K562 (cell line): ENCODE results near the gene LNPEP. TPM values are rescaled to one million over a fixed set of nuclear protein-coding genes. Genes with fewer than 3 reads are reported as not detected.

Experiments
- BRCA1 ChIP-seq, 2 experiments: fragments of 450-650 bp in 1 of 2; sonication (generic) in 1 of 2; formaldehyde crosslinking in 1 of 2; IDR thresholded peaks; 2 replicates each; pipeline versions ENCODE4 v1.5.0 to v1.6.1; 2017 to 2020; ENCODE audit warnings: mild to moderate bottlenecking in 1 of 2, missing genetic modification reagents in 1 of 2
- CBFA2T3 ChIP-seq: fragments of 450-650 bp; IDR thresholded peaks from 2 replicates; pipeline ENCODE4 v1.6.1; 2017
- NCOR1 ChIP-seq: fragments of 450-650 bp; IDR thresholded peaks from 2 replicates; pipeline ENCODE4 v1.6.1; 2016; ENCODE audit warnings: mild to moderate bottlenecking, moderate library complexity
- NFYB ChIP-seq: IDR thresholded peaks from 2 replicates; pipeline ENCODE4 v1.6.1; 2011; ENCODE audit warnings: mild to moderate bottlenecking, moderate library complexity; ENCODE audit not compliant: insufficient read length; ENCODE audit errors: extremely low read depth
- PHF21A ChIP-seq: fragments of 450-650 bp; IDR thresholded peaks from 2 replicates; pipeline ENCODE4 v1.6.1; 2017; ENCODE audit warnings: low read depth, borderline replicate concordance
- SOX6 ChIP-seq: fragments of 450-650 bp; IDR thresholded peaks from 2 replicates; pipeline ENCODE4 v1.6.1; 2014; ENCODE audit warnings: mild to moderate bottlenecking
- STAT5B ChIP-seq: fragments of 250-450 bp; sonication (Bioruptor Pico); IDR thresholded peaks from 2 replicates; pipeline ENCODE4 v1.8.0; 2021; ENCODE audit warnings: mild to moderate bottlenecking, inconsistent platforms
- TEAD1 ChIP-seq, 2 experiments: fragments of 450-650 bp in 1 of 2; sonication (generic) in 1 of 2; formaldehyde crosslinking; IDR thresholded peaks; 2 replicates each; pipeline versions ENCODE4 v1.4.0 to v1.8.0; 2020 to 2022; ENCODE audit warnings: mild to moderate bottlenecking in 2 of 2, missing genetic modification reagents in 1 of 2
- TEAD4 ChIP-seq, 2 experiments: sonication (generic) in 1 of 2; formaldehyde crosslinking in 1 of 2; IDR thresholded peaks; 2 replicates each; pipeline versions ENCODE4 v1.6.1 to v1.8.0; 2012 to 2022; ENCODE audit warnings: borderline replicate concordance in 1 of 2, inconsistent platforms in 1 of 2, low read length in 1 of 2, mild to moderate bottlenecking in 1 of 2, missing genetic modification reagents in 1 of 2
- TRIM24 ChIP-seq, 2 experiments: fragments of 450-650 bp; IDR thresholded peaks; 2 replicates each; pipeline ENCODE4 v1.6.1; 2016
- ZKSCAN1 ChIP-seq: fragments of 150-350 bp; IDR thresholded peaks from 2 replicates; pipeline ENCODE4 v1.6.1; 2016; ENCODE audit warnings: low read depth, low read length
- polyA plus RNA-seq, 8 experiments: library from polyadenylated mRNA; depleted of rRNA in 4 of 8; stranded (reverse) in 5 of 8; unstranded in 3 of 8; fragments of >200 nt; fragmentation: Nextera tagmentation in 2 of 8; fragmentation: Illumina TruSeq in 1 of 8; extraction: Ambion mirVana in 2 of 8; extraction: Trizol in 1 of 8; gene quantifications; 2 replicates each; pipeline versions ENCODE4 v1.2.1 to v1.2.3, GENCODE V29; 2011 to 2014; ENCODE audit warnings: inconsistent platforms in 1 of 8, missing spikeins in 1 of 8
- total RNA-seq, 7 experiments: library from RNA; depleted of rRNA in 6 of 7; stranded (reverse); fragments of >200 nt in 6 of 7; fragmentation: Illumina TruSeq in 2 of 7; extraction: Trizol in 2 of 7; gene quantifications; 2 replicates each; pipeline versions ENCODE4 v1.2.1 to v1.2.3, GENCODE V29; 2011 to 2021; ENCODE audit warnings: low replicate concordance in 1 of 7
- TF ChIP-seq, protein P1 (sequence below): fragments of 250-450 bp; sonication (Bioruptor Pico); IDR thresholded peaks from 2 replicates; pipeline ENCODE4 v1.8.0; 2022; ENCODE audit warnings: inconsistent platforms
- TF ChIP-seq, protein P2 (sequence below): fragments of 150-350 bp; conservative IDR thresholded peaks from 2 replicates; pipeline ENCODE4 v1.6.1; 2014; ENCODE audit warnings: low read length
- TF ChIP-seq, protein P3 (sequence below), 2 experiments: IDR thresholded peaks; 2 replicates each; pipeline ENCODE4 v1.6.1; 2012; ENCODE audit warnings: improper control_type of control experiment in 2 of 2, low read depth in 2 of 2, low read length in 2 of 2, borderline replicate concordance in 1 of 2
- TF ChIP-seq, protein P4 (sequence below): fragments of 450-650 bp; formaldehyde crosslinking; IDR thresholded peaks from 2 replicates; pipeline ENCODE4 v1.4.0; 2020; ENCODE audit warnings: mild to moderate bottlenecking
- TF ChIP-seq, protein P5 (sequence below), 2 experiments: fragments of 450-650 bp; IDR thresholded peaks; 2 replicates each; pipeline ENCODE4 v1.6.1; 2016

The LNPEP gene
- total and polyA plus RNA-seq, 9 of the 15 experiments (the other 6 are each of a cell fraction or from before 2014, with no cell fraction given) = 2.6 to 27.9 (median 11.2) TPM

DNA sequence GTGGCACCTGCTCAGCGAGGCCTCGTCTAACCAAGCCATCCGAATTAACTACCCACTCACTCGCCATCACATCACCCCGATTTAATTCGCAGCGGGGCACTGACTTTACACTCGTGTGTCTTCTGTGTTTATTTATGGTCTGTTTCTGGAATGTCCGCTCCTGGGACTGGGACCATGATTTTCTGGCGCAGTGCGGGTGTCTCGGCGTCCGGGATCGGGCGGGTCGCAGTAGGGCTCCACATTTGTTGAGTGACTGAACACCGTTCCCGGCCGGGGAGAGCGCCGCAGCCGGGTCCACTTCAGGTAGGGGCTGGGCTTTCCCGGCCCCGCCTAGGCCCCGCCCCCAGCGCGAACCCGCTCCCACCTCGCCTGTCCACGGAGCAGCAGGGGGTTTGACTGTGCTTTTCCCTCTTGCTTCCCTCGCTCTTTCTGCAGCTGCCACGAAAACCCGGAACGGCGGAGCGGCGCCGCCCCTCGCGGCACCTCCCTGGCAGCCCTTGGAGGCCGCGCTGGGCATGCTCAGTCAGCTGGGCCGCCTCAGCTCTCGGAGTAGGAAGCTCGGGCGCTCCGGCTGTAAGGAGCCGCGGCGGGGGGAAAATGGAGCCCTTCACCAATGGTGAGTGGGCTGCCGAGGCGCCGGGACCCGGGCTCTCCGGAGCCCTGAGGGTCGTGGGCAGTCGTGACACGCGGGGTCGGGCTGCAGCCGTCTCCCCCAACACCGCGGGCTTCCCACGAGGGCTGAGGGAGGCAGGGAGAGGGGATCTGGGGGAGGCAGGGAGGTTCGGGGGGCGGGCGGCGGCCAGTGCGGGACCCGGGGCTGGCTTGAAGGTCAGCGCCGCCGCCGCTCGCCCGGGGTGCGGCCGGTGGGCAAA, at the start of gene LNPEP (continued):
- TF ChIP-seq TEAD4 (IDR thresholded peaks at IDR 0.05; ENCODE audit: low read length) (no peak; the same call in 1 of the 2 replicates), TEAD4 (CRISPR knock-in tag; IDR thresholded peaks at IDR 0.05; ENCODE audit: borderline replicate concordance) (no peak), STAT5B (no peak), SOX6 (peak; percentile 50), TEAD1 (CRISPR knock-in tag; IDR thresholded peaks at IDR 0.05) (no peak), PHF21A (peak; percentile 47; the same call in 1 of the 2 replicates), CBFA2T3 (0 out of 2 replicates have a peak, but pooled peaks have one; percentile 26), NCOR1 (no peak), NFYB (no peak), TRIM24 (IDR thresholded peaks at IDR 0.05) (peak in 1 of 2 experiments; percentile 14; a peak in 1 of 4 replicates), ZKSCAN1 (no peak), BRCA1 (IDR thresholded peaks at IDR 0.05) (no peak), BRCA1 (CRISPR knock-in tag; IDR thresholded peaks at IDR 0.05) (no peak)
- TF ChIP-seq, protein P1, sequence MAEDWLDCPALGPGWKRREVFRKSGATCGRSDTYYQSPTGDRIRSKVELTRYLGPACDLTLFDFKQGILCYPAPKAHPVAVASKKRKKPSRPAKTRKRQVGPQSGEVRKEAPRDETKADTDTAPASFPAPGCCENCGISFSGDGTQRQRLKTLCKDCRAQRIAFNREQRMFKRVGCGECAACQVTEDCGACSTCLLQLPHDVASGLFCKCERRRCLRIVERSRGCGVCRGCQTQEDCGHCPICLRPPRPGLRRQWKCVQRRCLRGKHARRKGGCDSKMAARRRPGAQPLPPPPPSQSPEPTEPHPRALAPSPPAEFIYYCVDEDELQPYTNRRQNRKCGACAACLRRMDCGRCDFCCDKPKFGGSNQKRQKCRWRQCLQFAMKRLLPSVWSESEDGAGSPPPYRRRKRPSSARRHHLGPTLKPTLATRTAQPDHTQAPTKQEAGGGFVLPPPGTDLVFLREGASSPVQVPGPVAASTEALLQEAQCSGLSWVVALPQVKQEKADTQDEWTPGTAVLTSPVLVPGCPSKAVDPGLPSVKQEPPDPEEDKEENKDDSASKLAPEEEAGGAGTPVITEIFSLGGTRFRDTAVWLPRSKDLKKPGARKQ (CRISPR knock-in tag) = no peak
- TF ChIP-seq, protein P2, sequence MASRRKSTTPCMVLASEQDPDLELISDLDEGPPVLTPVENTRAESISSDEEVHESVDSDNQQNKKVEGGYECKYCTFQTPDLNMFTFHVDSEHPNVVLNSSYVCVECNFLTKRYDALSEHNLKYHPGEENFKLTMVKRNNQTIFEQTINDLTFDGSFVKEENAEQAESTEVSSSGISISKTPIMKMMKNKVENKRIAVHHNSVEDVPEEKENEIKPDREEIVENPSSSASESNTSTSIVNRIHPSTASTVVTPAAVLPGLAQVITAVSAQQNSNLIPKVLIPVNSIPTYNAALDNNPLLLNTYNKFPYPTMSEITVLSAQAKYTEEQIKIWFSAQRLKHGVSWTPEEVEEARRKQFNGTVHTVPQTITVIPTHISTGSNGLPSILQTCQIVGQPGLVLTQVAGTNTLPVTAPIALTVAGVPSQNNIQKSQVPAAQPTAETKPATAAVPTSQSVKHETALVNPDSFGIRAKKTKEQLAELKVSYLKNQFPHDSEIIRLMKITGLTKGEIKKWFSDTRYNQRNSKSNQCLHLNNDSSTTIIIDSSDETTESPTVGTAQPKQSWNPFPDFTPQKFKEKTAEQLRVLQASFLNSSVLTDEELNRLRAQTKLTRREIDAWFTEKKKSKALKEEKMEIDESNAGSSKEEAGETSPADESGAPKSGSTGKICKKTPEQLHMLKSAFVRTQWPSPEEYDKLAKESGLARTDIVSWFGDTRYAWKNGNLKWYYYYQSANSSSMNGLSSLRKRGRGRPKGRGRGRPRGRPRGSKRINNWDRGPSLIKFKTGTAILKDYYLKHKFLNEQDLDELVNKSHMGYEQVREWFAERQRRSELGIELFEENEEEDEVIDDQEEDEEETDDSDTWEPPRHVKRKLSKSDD = no peak
- TF ChIP-seq, protein P3, sequence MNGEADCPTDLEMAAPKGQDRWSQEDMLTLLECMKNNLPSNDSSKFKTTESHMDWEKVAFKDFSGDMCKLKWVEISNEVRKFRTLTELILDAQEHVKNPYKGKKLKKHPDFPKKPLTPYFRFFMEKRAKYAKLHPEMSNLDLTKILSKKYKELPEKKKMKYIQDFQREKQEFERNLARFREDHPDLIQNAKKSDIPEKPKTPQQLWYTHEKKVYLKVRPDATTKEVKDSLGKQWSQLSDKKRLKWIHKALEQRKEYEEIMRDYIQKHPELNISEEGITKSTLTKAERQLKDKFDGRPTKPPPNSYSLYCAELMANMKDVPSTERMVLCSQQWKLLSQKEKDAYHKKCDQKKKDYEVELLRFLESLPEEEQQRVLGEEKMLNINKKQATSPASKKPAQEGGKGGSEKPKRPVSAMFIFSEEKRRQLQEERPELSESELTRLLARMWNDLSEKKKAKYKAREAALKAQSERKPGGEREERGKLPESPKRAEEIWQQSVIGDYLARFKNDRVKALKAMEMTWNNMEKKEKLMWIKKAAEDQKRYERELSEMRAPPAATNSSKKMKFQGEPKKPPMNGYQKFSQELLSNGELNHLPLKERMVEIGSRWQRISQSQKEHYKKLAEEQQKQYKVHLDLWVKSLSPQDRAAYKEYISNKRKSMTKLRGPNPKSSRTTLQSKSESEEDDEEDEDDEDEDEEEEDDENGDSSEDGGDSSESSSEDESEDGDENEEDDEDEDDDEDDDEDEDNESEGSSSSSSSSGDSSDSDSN (IDR thresholded peaks at IDR 0.05; ENCODE audit: borderline replicate concordance in 1 of 2, low read depth in 2 of 2, low read length in 2 of 2) = peak in 1 of 2 experiments; percentile 70; a peak in 1 of 4 replicates
- TF ChIP-seq, protein P4, sequence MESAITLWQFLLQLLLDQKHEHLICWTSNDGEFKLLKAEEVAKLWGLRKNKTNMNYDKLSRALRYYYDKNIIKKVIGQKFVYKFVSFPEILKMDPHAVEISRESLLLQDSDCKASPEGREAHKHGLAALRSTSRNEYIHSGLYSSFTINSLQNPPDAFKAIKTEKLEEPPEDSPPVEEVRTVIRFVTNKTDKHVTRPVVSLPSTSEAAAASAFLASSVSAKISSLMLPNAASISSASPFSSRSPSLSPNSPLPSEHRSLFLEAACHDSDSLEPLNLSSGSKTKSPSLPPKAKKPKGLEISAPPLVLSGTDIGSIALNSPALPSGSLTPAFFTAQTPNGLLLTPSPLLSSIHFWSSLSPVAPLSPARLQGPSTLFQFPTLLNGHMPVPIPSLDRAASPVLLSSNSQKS (CRISPR knock-in tag) = no peak
- TF ChIP-seq, protein P5, sequence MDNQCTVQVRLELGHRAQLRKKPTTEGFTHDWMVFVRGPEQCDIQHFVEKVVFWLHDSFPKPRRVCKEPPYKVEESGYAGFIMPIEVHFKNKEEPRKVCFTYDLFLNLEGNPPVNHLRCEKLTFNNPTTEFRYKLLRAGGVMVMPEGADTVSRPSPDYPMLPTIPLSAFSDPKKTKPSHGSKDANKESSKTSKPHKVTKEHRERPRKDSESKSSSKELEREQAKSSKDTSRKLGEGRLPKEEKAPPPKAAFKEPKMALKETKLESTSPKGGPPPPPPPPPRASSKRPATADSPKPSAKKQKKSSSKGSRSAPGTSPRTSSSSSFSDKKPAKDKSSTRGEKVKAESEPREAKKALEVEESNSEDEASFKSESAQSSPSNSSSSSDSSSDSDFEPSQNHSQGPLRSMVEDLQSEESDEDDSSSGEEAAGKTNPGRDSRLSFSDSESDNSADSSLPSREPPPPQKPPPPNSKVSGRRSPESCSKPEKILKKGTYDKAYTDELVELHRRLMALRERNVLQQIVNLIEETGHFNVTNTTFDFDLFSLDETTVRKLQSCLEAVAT (IDR thresholded peaks at IDR 0.05) = peak in 1 of 2 experiments; percentile 51; a peak in 1 of 4 replicates
